Keratinocyte (primary cell): ENCODE data around the gene MS4A6A. TPM values are rescaled to one million over a fixed set of nuclear protein-coding genes. Genes with fewer than 3 reads are reported as not detected.
"Not testable (repeated sequence)": the region's sequence is repeated elsewhere in the genome, so short reads cannot be mapped to it uniquely, and the experiment has no call there.

Experiments
- DNase-seq: peaks from one replicate; pipeline ENCODE4 v3.0.0-alpha.2; 2011; ENCODE audit warnings: low read depth, missing footprints, low spot score
- FAIRE-seq: peaks from 2 replicates; lab custom pipeline; 2011; peaks lifted over from hg19 to GRCh38; lab: Jason Lieb, UNC
- H2AFZ ChIP-seq: 2 replicates; pipeline ENCODE4 v1.6.0; 2012; ENCODE audit warnings: low read length, control low read depth, inconsistent platforms; ENCODE audit not compliant: control insufficient read depth
- H3K27ac ChIP-seq: 2 replicates; pipeline ENCODE4 v1.5.1; 2011; ENCODE audit warnings: low read length; ENCODE audit not compliant: control insufficient read depth, insufficient read depth
- H3K27me3 ChIP-seq: 3 replicates; pipeline ENCODE4 v1.6.0; 2011; ENCODE audit warnings: low read length; ENCODE audit not compliant: control insufficient read depth, insufficient read depth; ENCODE audit errors: extremely low read depth
- H3K36me3 ChIP-seq, 2 experiments: 2 replicates in 1 of 2; 3 replicates in 1 of 2; pipeline ENCODE4 v1.5.1; 2011; ENCODE audit warnings: low read length in 2 of 2, mild to moderate bottlenecking in 1 of 2; ENCODE audit not compliant: control insufficient read depth in 2 of 2, insufficient read depth in 2 of 2; ENCODE audit errors: extremely low read depth in 1 of 2
- H3K4me1 ChIP-seq: 3 replicates; pipeline ENCODE4 v1.5.1; 2011; ENCODE audit warnings: low read length; ENCODE audit not compliant: control insufficient read depth, insufficient read depth; ENCODE audit errors: extremely low read depth
- H3K4me2 ChIP-seq: 3 replicates; pipeline ENCODE4 v1.6.0; 2011; ENCODE audit warnings: low read depth, low read length; ENCODE audit not compliant: control insufficient read depth, insufficient read depth; ENCODE audit errors: extremely low read depth
- H3K4me3 ChIP-seq, 3 experiments: fragments of 200-600 bp in 1 of 3; sonication (generic) in 1 of 3; 2 replicates in 2 of 3; 3 replicates in 1 of 3; pipeline ENCODE4 v1.5.1; 2011 to 2016; ENCODE audit warnings: low read length in 3 of 3, mild to moderate bottlenecking in 3 of 3, control low read depth in 2 of 3, inconsistent platforms in 1 of 3, low read depth in 1 of 3, mixed read lengths in 1 of 3, mixed run types in 1 of 3, moderate library complexity in 1 of 3; ENCODE audit not compliant: control insufficient read depth in 2 of 3, insufficient read depth in 2 of 3; ENCODE audit errors: extremely low read depth in 1 of 3
- H3K79me2 ChIP-seq: 2 replicates; pipeline ENCODE4 v1.6.0; 2012; ENCODE audit warnings: low read length; ENCODE audit not compliant: control insufficient read depth, insufficient read depth
- H3K9ac ChIP-seq: 3 replicates; pipeline ENCODE4 v1.6.0; 2011; ENCODE audit warnings: low read length; ENCODE audit not compliant: control insufficient read depth, insufficient read depth; ENCODE audit errors: extremely low read depth
- H3K9me1 ChIP-seq: 3 replicates; pipeline ENCODE4 v1.6.0; 2011; ENCODE audit warnings: low read length; ENCODE audit not compliant: control insufficient read depth, insufficient read depth; ENCODE audit errors: extremely low read depth
- H3K9me3 ChIP-seq: 2 replicates; pipeline ENCODE4 v1.5.1; 2012; ENCODE audit warnings: low read depth, low read length; ENCODE audit not compliant: control insufficient read depth
- H4K20me1 ChIP-seq: 3 replicates; pipeline ENCODE4 v1.6.0; 2011; ENCODE audit warnings: low read length; ENCODE audit not compliant: control insufficient read depth, insufficient read depth; ENCODE audit errors: extremely low read depth
- CTCF ChIP-seq, 3 experiments: IDR thresholded peaks in 1 of 3; conservative IDR thresholded peaks in 1 of 3; optimal IDR thresholded peaks in 1 of 3; 2 replicates in 2 of 3; 3 replicates in 1 of 3; pipeline versions ENCODE3 to v1.5.1; 2011; ENCODE audit warnings: low read length in 3 of 3, mild to moderate bottlenecking in 3 of 3, moderate library complexity in 2 of 3, control low read depth in 1 of 3, inconsistent platforms in 1 of 3; ENCODE audit not compliant: insufficient read depth in 2 of 3; ENCODE audit errors: extremely low read depth in 1 of 3
- EZH2 ChIP-seq: IDR thresholded peaks from one replicate; pipeline ENCODE4 v1.6.1; 2012; ENCODE audit warnings: inconsistent platforms, mild to moderate bottlenecking, low read length, moderate library complexity
- dilution Hi-C: fragments of 300-500 bp; cut with MboI; formaldehyde crosslinking; loops from one replicate; pipeline ENCODE4 v1.7.0; 2020; ENCODE audit warnings: low sequenced_read_pairs; ENCODE audit not compliant: extremely low pct_ligation_motif_present
- polyA plus RNA-seq, 5 experiments: library from polyadenylated mRNA; depleted of rRNA in 3 of 5; stranded (reverse) in 3 of 5; stranded (forward) in 1 of 5; unstranded in 1 of 5; fragments of >200 nt; gene quantifications; 1 replicate in 1 of 5; 2 replicates in 3 of 5; 3 replicates in 1 of 5; pipeline versions ENCODE4 v1.2.1 to v1.2.3, GENCODE V29; 2011 to 2012; ENCODE audit warnings: missing spikeins in 2 of 5, low read depth in 1 of 5, low replicate concordance in 1 of 5

Gene MS4A6A
- polyA plus RNA-seq, 1 donor (not counting 4 experiments of a cell fraction or from before 2014, with no cell fraction given) = not detected

GRCh38 chr11:60129853-60130252 is 53.0 kb downstream of the MS4A6A start:
- no peak for DNase-seq
- no peak overlapping the region for H3K4me2 ChIP-seq
- no peaks in the 10 kb centered on the region for H3K9me3 ChIP-seq
- H3K27me3 ChIP-seq = no peaks in the 10 kb centered on the region
- H2AFZ ChIP-seq = no peak overlapping the region
- H3K4me1 ChIP-seq = peaks cover 11% of the 10 kb centered on the region
- no peak overlapping the region for H3K9ac ChIP-seq
- H3K27ac ChIP-seq = no peak overlapping the region
- TF ChIP-seq EZH2 (no peak), CTCF (optimal IDR thresholded peaks at IDR 0.05 in 1 of 3, IDR thresholded peaks at IDR 0.05 in 1 of 3, conservative IDR thresholded peaks at IDR 0.05 in 1 of 3; ENCODE audit: extremely low read depth in 1 of 3, insufficient read depth in 2 of 3, low read length in 3 of 3) (no peak)
- FAIRE-seq = no peak
- dilution Hi-C loops = no loop called here
- H3K79me2 ChIP-seq = no peaks in the 10 kb centered on the region
- no peaks in the 10 kb centered on the region for H3K36me3 ChIP-seq
- H3K4me3 ChIP-seq = no peak overlapping the region
- H4K20me1 ChIP-seq = no peaks in the 10 kb centered on the region
- H3K9me1 ChIP-seq = no peaks in the 10 kb centered on the region

GRCh38 chr11:60128866-60129265 is 54.0 kb downstream of the MS4A6A start:
- H2AFZ ChIP-seq, DNase-seq, dilution Hi-C loops, FAIRE-seq, H3K9me3 ChIP-seq, H3K79me2 ChIP-seq, H3K4me2 ChIP-seq, H3K9ac ChIP-seq, H3K4me3 ChIP-seq, H3K36me3 ChIP-seq, H4K20me1 ChIP-seq, H3K27ac ChIP-seq, H3K9me1 ChIP-seq, H3K27me3 ChIP-seq: not testable (repeated sequence)
- peaks cover 11% of the 10 kb centered on the region for H3K4me1 ChIP-seq

GRCh38 chr11:60128376-60128775 is 54.5 kb downstream of the MS4A6A start:
- Histone ChIP-seq H3K4me3 (no peak overlapping the region), H4K20me1 (no peaks in the 10 kb centered on the region), H3K9me3 (no peaks in the 10 kb centered on the region), H3K9ac (no peak overlapping the region), H3K27ac (no peak overlapping the region), H3K27me3 (no peaks in the 10 kb centered on the region), H3K79me2 (no peaks in the 10 kb centered on the region), H3K4me1 (peaks cover 11% of the 10 kb centered on the region), H3K36me3 (no peaks in the 10 kb centered on the region), H3K9me1 (no peaks in the 10 kb centered on the region), H2AFZ (no peak overlapping the region), H3K4me2 (no peak overlapping the region)
- DNase-seq = no peak
- dilution Hi-C loops = no loop called here
- FAIRE-seq = no peak
- TF ChIP-seq EZH2 = no peak
- no peak for TF ChIP-seq CTCF (optimal IDR thresholded peaks at IDR 0.05 in 1 of 3, IDR thresholded peaks at IDR 0.05 in 1 of 3, conservative IDR thresholded peaks at IDR 0.05 in 1 of 3; ENCODE audit: extremely low read depth in 1 of 3, insufficient read depth in 2 of 3, low read length in 3 of 3)
